H1 (cell line): ENCODE data around the gene EXOC3L1. TPM values are rescaled to one million over a fixed set of nuclear protein-coding genes. Genes with fewer than 3 reads are reported as not detected.

Source experiments
- CTCF ChIA-PET: fragments of 300-600 bp; sonication (Branson Sonifier 250); formaldehyde crosslinking; loops from one replicate; lab custom pipeline; 2021; ENCODE audit not compliant: partially characterized antibody; lab: Charles Lee
- POLR2A ChIA-PET: fragments of 300-600 bp; sonication (Branson Sonifier 250); formaldehyde crosslinking; loops from one replicate; lab custom pipeline; 2021; ENCODE audit warnings: inconsistent platforms; ENCODE audit not compliant: partially characterized antibody; lab: Charles Lee
- DNase-seq, 2 experiments: peaks; one replicate each; pipeline versions ENCODE4 v3.0.0 to v3.0.0-alpha.2; 2010 to 2022; ENCODE audit warnings: low spot score in 2 of 2, low read depth in 1 of 2, mixed read lengths in 1 of 2
- FAIRE-seq: peaks from 2 replicates; lab custom pipeline; 2011; peaks lifted over from hg19 to GRCh38; lab: Jason Lieb, UNC
- H2AFZ ChIP-seq: 2 replicates; pipeline ENCODE4 v1.8.1; 2012; ENCODE audit warnings: low read length, inconsistent platforms
- H2AK5ac ChIP-seq: 2 replicates; pipeline ENCODE4 v1.6.1; 2013; ENCODE audit warnings: low read depth, low read length
- H2BK120ac ChIP-seq: replicated peaks from 2 replicates; pipeline ENCODE3; 2013; ENCODE audit warnings: low read depth, low read length, inconsistent platforms
- H2BK12ac ChIP-seq: 2 replicates; pipeline ENCODE4 v1.6.1; 2013; ENCODE audit warnings: low read depth, low read length
- H2BK15ac ChIP-seq: 2 replicates; pipeline ENCODE4 v1.6.1; 2013; ENCODE audit warnings: low read length
- H2BK20ac ChIP-seq: 2 replicates; pipeline ENCODE4 v1.6.1; 2013; ENCODE audit warnings: low read length
- H2BK5ac ChIP-seq: 2 replicates; pipeline ENCODE4 v1.6.1; 2013; ENCODE audit warnings: low read depth, low read length
- H3K14ac ChIP-seq: 2 replicates; pipeline ENCODE4 v1.6.1; 2013; ENCODE audit warnings: inconsistent platforms; ENCODE audit not compliant: insufficient read length
- H3K18ac ChIP-seq: 2 replicates; pipeline ENCODE4 v1.6.1; 2013; ENCODE audit warnings: low read length; ENCODE audit errors: extremely low read depth
- H3K23ac ChIP-seq: 2 replicates; pipeline ENCODE4 v1.6.1; 2013; ENCODE audit warnings: inconsistent platforms; ENCODE audit not compliant: insufficient read length
- H3K23me2 ChIP-seq: 2 replicates; pipeline ENCODE4 v1.6.1; 2013; ENCODE audit warnings: low read depth, low read length
- H3K27ac ChIP-seq: 2 replicates; pipeline ENCODE4 v1.6.1; 2011; ENCODE audit warnings: low read depth, low read length, inconsistent platforms
- H3K27me3 ChIP-seq, 4 experiments: replicated peaks in 1 of 4; 1 replicate in 1 of 4; 2 replicates in 3 of 4; pipeline versions ENCODE4 v1.6.1 to v1.8.1; 2011 to 2013; ENCODE audit warnings: low read length in 3 of 4, mild to moderate bottlenecking in 3 of 4, inconsistent platforms in 2 of 4, mixed read lengths in 2 of 4, moderate library complexity in 1 of 4; ENCODE audit not compliant: control insufficient read depth in 3 of 4, insufficient read depth in 3 of 4; ENCODE audit errors: extremely low read depth in 1 of 4
- H3K36me3 ChIP-seq, 4 experiments: 2 replicates each; pipeline versions ENCODE4 v1.6.1 to v1.8.1; 2011 to 2013; ENCODE audit warnings: mild to moderate bottlenecking in 4 of 4, low read length in 3 of 4, moderate library complexity in 2 of 4, control low read depth in 1 of 4, inconsistent platforms in 1 of 4; ENCODE audit not compliant: insufficient read depth in 4 of 4, control insufficient read depth in 2 of 4
- H3K4ac ChIP-seq: replicated peaks from 2 replicates; pipeline ENCODE3; 2013; ENCODE audit warnings: low read length, low read depth, mixed read lengths, inconsistent platforms; ENCODE audit not compliant: insufficient read length
- H3K4me1 ChIP-seq, 4 experiments: replicated peaks in 1 of 4; 1 replicate in 1 of 4; 2 replicates in 3 of 4; pipeline versions ENCODE4 v1.6.1 to v1.8.1; 2011 to 2013; ENCODE audit warnings: low read length in 3 of 4, inconsistent platforms in 2 of 4, mixed read lengths in 1 of 4; ENCODE audit not compliant: insufficient read depth in 4 of 4, control insufficient read depth in 3 of 4
- H3K4me2 ChIP-seq, 2 experiments: 2 replicates each; pipeline versions ENCODE4 v1.6.1 to v1.8.1; 2011 to 2013; ENCODE audit warnings: low read depth in 2 of 2, low read length in 2 of 2, control low read depth in 1 of 2, inconsistent platforms in 1 of 2, mild to moderate bottlenecking in 1 of 2; ENCODE audit not compliant: insufficient read depth in 1 of 2
- H3K4me3 ChIP-seq, 4 experiments: fragments of 200-600, 300-600 bp in 1 of 4; sonication (generic), shearing (Covaris generic), sonication (Bioruptor Twin) in 1 of 4; 2 replicates each; pipeline versions ENCODE4 v1.5.1 to v1.8.1; 2011 to 2016; ENCODE audit warnings: low read length in 4 of 4, low read depth in 3 of 4, control low read depth in 2 of 4, inconsistent platforms in 2 of 4, mild to moderate bottlenecking in 2 of 4, mixed read lengths in 1 of 4, moderate library complexity in 1 of 4; ENCODE audit not compliant: insufficient read depth in 2 of 4; ENCODE audit errors: extremely low read depth in 1 of 4
- H3K56ac ChIP-seq: replicated peaks from 2 replicates; pipeline ENCODE3; 2013; ENCODE audit warnings: low read depth, mild to moderate bottlenecking, mixed read lengths, low read length, inconsistent platforms; ENCODE audit not compliant: insufficient read length
- H3K79me1 ChIP-seq: 2 replicates; pipeline ENCODE4 v1.6.1; 2013; ENCODE audit warnings: low read depth, low read length, control low read depth
- H3K79me2 ChIP-seq, 2 experiments: 2 replicates each; pipeline versions ENCODE4 v1.6.1 to v1.8.1; 2012 to 2013; ENCODE audit warnings: low read length in 2 of 2, mild to moderate bottlenecking in 2 of 2, inconsistent platforms in 1 of 2; ENCODE audit not compliant: insufficient read depth in 2 of 2, control insufficient read depth in 1 of 2
- H3K9ac ChIP-seq, 4 experiments: replicated peaks in 1 of 4; 1 replicate in 1 of 4; 2 replicates in 3 of 4; pipeline versions ENCODE4 v1.6.1 to v1.8.1; 2011 to 2013; ENCODE audit warnings: low read depth in 3 of 4, low read length in 3 of 4, control low read depth in 2 of 4, mild to moderate bottlenecking in 2 of 4, moderate library complexity in 2 of 4, inconsistent platforms in 1 of 4; ENCODE audit errors: extremely low read depth in 1 of 4
- H3K9me3 ChIP-seq, 2 experiments: 2 replicates each; pipeline versions ENCODE4 v1.6.1 to v1.8.1; 2012 to 2013; ENCODE audit warnings: mild to moderate bottlenecking in 2 of 2, moderate library complexity in 2 of 2, control low read depth in 1 of 2, inconsistent platforms in 1 of 2, low read depth in 1 of 2, low read length in 1 of 2, mixed read lengths in 1 of 2; ENCODE audit not compliant: insufficient read depth in 2 of 2
- H4K20me1 ChIP-seq, 2 experiments: replicated peaks in 1 of 2; 2 replicates each; pipeline versions ENCODE3 to v1.8.1; 2011 to 2013; ENCODE audit warnings: inconsistent platforms in 2 of 2, low read length in 2 of 2, mild to moderate bottlenecking in 1 of 2; ENCODE audit not compliant: insufficient read depth in 2 of 2, control insufficient read depth in 1 of 2
- H4K5ac ChIP-seq: 2 replicates; pipeline ENCODE4 v1.6.1; 2013; ENCODE audit warnings: low read length, low read depth, mixed read lengths, inconsistent platforms; ENCODE audit not compliant: insufficient read length
- H4K8ac ChIP-seq: 2 replicates; pipeline ENCODE4 v1.8.0; 2013; ENCODE audit warnings: mild to moderate bottlenecking, moderate library complexity, low read length, inconsistent platforms; ENCODE audit not compliant: insufficient read depth; ENCODE audit errors: extremely low read depth
- H4K91ac ChIP-seq: replicated peaks from 2 replicates; pipeline ENCODE3; 2013; ENCODE audit warnings: low read length, mixed read lengths, inconsistent platforms; ENCODE audit not compliant: insufficient read length
- NRF1 ChIP-seq: IDR thresholded peaks from 2 replicates; pipeline ENCODE4 v1.6.1; 2011; ENCODE audit warnings: mild to moderate bottlenecking, low read depth, low read length, improper control_type of control experiment
- SIX5 ChIP-seq: IDR thresholded peaks from 2 replicates; pipeline ENCODE4 v1.6.1; 2011; ENCODE audit warnings: mild to moderate bottlenecking, low read depth, low read length
- SP1 ChIP-seq: IDR thresholded peaks from 2 replicates; pipeline ENCODE4 v1.6.1; 2011; ENCODE audit warnings: low read depth, low read length
- TEAD4 ChIP-seq: IDR thresholded peaks from 2 replicates; pipeline ENCODE4 v1.6.1; 2012; ENCODE audit warnings: low read depth, low read length, inconsistent platforms, mixed read lengths
- WGBS, 2 experiments: shearing (Covaris generic) in 1 of 2; methylation state at CpG; one replicate each; pipeline versions ENCODE4 v1.1.6 to v1.1.7; 2013 to 2015; ENCODE audit warnings: low lambda C conversion rate in 2 of 2, mixed read lengths in 2 of 2, inconsistent platforms in 1 of 2, low coverage in 1 of 2, missing lambda C conversion rate in 1 of 2; ENCODE audit not compliant: insufficient replicate concordance in 2 of 2, insufficient coverage in 1 of 2, insufficient read length in 1 of 2; ENCODE audit errors: extremely low coverage in 1 of 2, missing lambda C conversion rate in 1 of 2; 5-methylcytosine and 5-hydroxymethylcytosine counted together
- polyA plus RNA-seq, 7 experiments: library from polyadenylated mRNA; depleted of rRNA in 3 of 7; stranded (reverse) in 5 of 7; unstranded in 2 of 7; fragments of >200 nt in 5 of 7; fragments of 200-250 nt in 2 of 7; gene quantifications; 1 replicate in 5 of 7; 2 replicates in 1 of 7; 4 replicates in 1 of 7; pipeline versions ENCODE4 v1.2.1 to v1.2.3, GENCODE V29; 2011 to 2013; ENCODE audit warnings: missing spikeins in 2 of 7, mixed read lengths in 2 of 7
- total RNA-seq: library from RNA; stranded (reverse); fragmentation: NEBNext Ultra II Directional; extraction: Animal tissue kit (Norgen Biotek cat#: 25700); gene quantifications from 2 replicates; pipeline ENCODE4 v1.2.1, GENCODE V29; 2021
- TF ChIP-seq, protein P1 (sequence below): IDR thresholded peaks from 2 replicates; pipeline ENCODE4 v1.6.1; 2011; ENCODE audit warnings: low read length, improper control_type of control experiment

Gene EXOC3L1
- total and polyA plus RNA-seq, 2 of the 8 experiments (the other 6 are each of a cell fraction or from before 2014, with no cell fraction given), result 1.3 TPM

DNA sequence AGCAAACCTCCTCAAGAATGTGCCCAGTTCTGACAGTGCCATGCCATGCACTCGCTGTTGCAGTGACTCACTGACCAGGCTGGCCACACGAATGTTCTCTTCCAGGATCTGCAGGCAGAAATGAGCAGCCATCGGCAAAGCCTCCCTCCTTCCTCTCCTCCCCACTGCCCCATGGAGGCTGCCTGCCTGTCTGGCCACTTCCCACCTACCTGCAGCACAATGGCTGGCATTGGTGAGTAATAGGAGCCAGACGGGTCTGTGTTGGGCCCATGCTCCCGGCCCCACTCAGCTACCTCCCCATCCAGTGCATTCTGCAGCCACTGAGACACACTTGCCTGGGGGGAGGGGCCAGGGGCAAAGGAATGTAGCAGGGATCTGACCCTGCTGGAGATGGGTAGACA, 3.4 kb downstream of the EXOC3L1 start:
- CTCF ChIA-PET, result interaction anchor here (0.6 to 9.3 kb wide), 6 partner anchors 13 to 209 kb away, joined by 3 to 151 read pairs (median 41); partner anchors contain the start of genes ELMO3, FBXL8, HSF4 and NOL3
- no peak overlapping the region for H2BK12ac ChIP-seq
- H2AK5ac ChIP-seq, result no peak overlapping the region
- H3K27me3 ChIP-seq, result peaks cover 8 to 32% (median 19%) of the 10 kb centered on the region in 4 experiments
- POLR2A ChIA-PET, result interaction anchor here (0.5 to 1.6 kb wide), 5 partner anchors 11 to 623 kb away, joined by 3 to 8 read pairs (median 3); no protein-coding TSS in a partner anchor
- no peak for TF ChIP-seq NRF1
- TF ChIP-seq, protein P1, sequence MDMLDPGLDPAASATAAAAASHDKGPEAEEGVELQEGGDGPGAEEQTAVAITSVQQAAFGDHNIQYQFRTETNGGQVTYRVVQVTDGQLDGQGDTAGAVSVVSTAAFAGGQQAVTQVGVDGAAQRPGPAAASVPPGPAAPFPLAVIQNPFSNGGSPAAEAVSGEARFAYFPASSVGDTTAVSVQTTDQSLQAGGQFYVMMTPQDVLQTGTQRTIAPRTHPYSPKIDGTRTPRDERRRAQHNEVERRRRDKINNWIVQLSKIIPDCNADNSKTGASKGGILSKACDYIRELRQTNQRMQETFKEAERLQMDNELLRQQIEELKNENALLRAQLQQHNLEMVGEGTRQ, result no peak
- no peak for TF ChIP-seq SIX5
- TF ChIP-seq TEAD4, result 0 out of 2 replicates have a peak, but pooled peaks have one; percentile 18
- no peak for TF ChIP-seq SP1
- H3K23me2 ChIP-seq, result peaks cover 13% of the 10 kb centered on the region; the same call in 1 of the 2 replicates
- no peaks in the 10 kb centered on the region; a peak in 1 of 8 replicates for H3K36me3 ChIP-seq
- no peak overlapping the region for H2AFZ ChIP-seq
- H3K4me2 ChIP-seq, result no peak overlapping the region
- H2BK5ac ChIP-seq, result no peak overlapping the region
- peak overlapping the region; percentile 6; the same call in 1 of the 2 replicates for H2BK15ac ChIP-seq
- no peak overlapping the region for H4K8ac ChIP-seq
- no peak for FAIRE-seq
- H3K79me2 ChIP-seq, result peaks cover 0 to 5% of the 10 kb centered on the region in 2 experiments; a peak in 1 of 4 replicates
- no peak overlapping the region for H3K23ac ChIP-seq
- H4K20me1 ChIP-seq, result peaks cover 2 to 18% of the 10 kb centered on the region in 2 experiments
- H2BK20ac ChIP-seq, result no peak overlapping the region
- no peaks in the 10 kb centered on the region for H3K79me1 ChIP-seq
- no peak overlapping the region for H3K4ac ChIP-seq
- H3K9ac ChIP-seq, result no peak overlapping the region
- no peak overlapping the region for H3K18ac ChIP-seq
- H3K4me1 ChIP-seq, result peaks cover 0 to 17% (median 10%) of the 10 kb centered on the region in 4 experiments; a peak in 6 of 7 replicates
- no peak overlapping the region for H3K14ac ChIP-seq
- no peak for DNase-seq
- WGBS, 2 experiments, result 78% methylated on average over 5 of the region's 5 CpGs; no CpG with 5 or more reads in 1 of the 2 experiments
- H4K91ac ChIP-seq, result no peak overlapping the region
- no peaks in the 10 kb centered on the region for H3K9me3 ChIP-seq
- H4K5ac ChIP-seq, result no peak overlapping the region
- H3K4me3 ChIP-seq, result no peak overlapping the region
- no peak overlapping the region for H3K56ac ChIP-seq
- H3K27ac ChIP-seq, result no peak overlapping the region
- H2BK120ac ChIP-seq, result no peak overlapping the region
